NCI-H2029 (cell line): Measurements from ENCODE around the gene NHLRC2.
"Not testable (repeated sequence)": the region's sequence is repeated elsewhere in the genome, so short reads cannot be mapped to it uniquely, and the experiment has no call there.

Source experiments
- DNase-seq: peaks from one replicate; lab custom pipeline; 2025; lab: John Stamatoyannopoulos, UW

The NHLRC2 gene

DNA sequence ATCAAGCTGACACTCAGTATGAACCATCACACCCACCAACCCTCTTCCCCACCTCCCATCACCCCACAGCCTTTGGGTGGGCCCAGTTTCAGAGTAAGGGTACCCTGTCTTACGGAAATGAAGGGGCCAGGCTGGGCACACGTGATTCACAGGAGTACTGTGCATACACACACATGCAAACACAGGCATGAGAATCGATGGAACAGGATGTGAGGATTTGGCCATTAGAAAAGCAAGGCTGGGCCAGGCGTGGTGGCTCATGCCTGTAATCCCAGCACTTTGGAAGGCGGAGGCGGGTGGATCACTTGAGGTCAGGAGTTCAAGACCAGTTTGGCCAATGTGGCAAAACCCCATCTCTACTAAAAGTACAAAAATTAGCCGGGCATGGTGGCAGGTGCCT lies 88.7 kb downstream of the NHLRC2 start:
- DNase-seq, result not testable (repeated sequence)

DNA sequence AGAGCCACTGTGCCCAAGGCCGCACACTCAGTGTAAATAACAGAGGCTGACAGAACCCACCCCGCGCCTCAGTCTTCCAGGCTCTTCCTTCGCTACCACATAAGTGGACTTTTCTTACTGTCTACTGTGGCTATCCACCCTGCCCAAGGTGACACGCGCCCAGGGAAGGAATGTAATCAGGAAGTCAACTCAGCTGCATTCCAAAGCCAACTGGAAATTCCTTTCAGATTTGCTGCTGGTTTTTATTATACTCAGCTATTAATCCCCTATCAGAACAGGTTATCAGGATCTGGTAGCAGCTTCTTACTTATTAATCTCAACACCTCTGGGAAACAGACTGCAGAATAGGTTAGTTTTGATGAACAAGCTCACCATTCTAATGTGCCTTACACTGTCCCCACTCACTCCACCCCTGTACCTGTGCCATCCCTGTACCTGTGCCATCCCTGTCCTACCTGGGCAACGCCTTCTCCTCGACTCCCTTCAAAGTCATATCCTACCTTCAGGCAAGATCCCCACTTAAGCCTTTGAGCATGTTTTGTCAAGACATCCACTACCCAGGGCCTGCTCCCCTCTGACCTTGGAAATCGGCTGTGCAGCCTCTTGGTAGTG lies 90.7 kb downstream of the NHLRC2 start:
- no peak for DNase-seq

- no peak for DNase-seq
These were observed 91.2 kb downstream of the NHLRC2 start for GRCh38 chr10:113945687-113946085.

GRCh38 chr10:113947184-113948041 lies 93.0 kb downstream of the NHLRC2 start:
- no peak for DNase-seq

GRCh38 chr10:113948048-113948447 lies 93.6 kb downstream of the NHLRC2 start:
- DNase-seq, result no peak

GRCh38 chr10:113950268-113950667 lies 95.8 kb downstream of the NHLRC2 start:
- DNase-seq, result no peak

- no peak for DNase-seq
These were observed 99.2 kb downstream of the NHLRC2 start for GRCh38 chr10:113953505-113954272.

GRCh38 chr10:113954409-113954808 lies 99.9 kb downstream of the NHLRC2 start:
- DNase-seq, result no peak

DNA sequence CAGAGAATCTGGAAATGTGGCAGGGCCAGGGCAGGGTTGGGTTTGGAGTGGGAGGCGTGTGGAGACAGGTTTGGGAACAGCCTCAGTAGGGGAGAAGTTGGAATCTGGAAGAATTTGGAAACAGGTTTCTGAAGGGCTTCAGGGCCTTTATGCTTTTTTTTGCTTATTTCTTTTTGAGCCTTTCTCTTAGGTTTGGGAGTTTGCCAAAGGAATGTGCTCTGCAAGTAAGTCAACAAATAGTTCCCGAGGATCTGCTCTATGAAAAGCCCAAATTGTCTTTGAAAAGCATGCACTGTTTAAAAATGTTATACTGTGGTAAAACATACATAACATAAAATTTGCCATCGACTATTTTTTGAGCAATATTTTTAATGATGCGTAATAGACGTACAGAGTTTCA lies 102.6 kb downstream of the NHLRC2 start:
- DNase-seq, result no peak

DNA sequence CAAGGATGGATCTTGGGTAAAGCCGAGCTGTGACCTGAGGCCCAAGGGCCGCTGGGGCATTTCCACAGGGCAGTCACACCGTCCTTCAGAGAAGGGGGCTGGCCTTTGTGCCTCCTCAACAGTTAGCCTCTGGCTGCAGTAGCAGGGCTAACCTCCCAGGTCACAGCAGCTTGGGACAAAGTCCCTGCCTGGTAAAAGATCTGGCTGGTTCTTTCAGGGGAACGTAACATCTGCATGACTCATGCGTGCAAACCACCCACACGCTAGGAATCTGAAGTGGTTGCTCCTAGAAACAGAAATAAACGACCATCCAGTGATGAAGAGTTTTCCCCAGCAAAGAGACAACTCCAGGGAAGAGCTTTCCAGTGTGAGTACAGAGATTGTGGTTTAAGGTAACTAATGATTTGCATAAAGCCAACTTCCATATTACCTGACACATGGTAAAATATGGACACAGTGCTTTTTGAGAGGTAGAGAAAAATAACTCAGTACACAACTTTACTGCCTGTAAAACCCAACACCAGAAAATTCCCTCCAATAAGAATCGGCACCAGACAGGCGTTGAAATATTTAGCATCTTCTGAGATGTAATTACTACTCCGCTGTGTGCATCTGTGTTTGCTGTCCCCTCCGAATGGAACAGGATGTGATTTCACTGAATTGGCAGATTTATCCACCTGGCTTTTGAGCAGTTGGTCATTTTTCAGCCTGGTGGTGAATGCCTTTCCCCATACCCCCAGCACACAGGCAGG lies 104.3 kb downstream of the NHLRC2 start:
- DNase-seq, result peak; percentile 59

- peak; percentile 74 for DNase-seq
These were observed 104.9 kb downstream of the NHLRC2 start for GRCh38 chr10:113959383-113959760.

- peak; percentile 77 for DNase-seq
These were observed 106.2 kb downstream of the NHLRC2 start for GRCh38 chr10:113960617-113961181.

DNA sequence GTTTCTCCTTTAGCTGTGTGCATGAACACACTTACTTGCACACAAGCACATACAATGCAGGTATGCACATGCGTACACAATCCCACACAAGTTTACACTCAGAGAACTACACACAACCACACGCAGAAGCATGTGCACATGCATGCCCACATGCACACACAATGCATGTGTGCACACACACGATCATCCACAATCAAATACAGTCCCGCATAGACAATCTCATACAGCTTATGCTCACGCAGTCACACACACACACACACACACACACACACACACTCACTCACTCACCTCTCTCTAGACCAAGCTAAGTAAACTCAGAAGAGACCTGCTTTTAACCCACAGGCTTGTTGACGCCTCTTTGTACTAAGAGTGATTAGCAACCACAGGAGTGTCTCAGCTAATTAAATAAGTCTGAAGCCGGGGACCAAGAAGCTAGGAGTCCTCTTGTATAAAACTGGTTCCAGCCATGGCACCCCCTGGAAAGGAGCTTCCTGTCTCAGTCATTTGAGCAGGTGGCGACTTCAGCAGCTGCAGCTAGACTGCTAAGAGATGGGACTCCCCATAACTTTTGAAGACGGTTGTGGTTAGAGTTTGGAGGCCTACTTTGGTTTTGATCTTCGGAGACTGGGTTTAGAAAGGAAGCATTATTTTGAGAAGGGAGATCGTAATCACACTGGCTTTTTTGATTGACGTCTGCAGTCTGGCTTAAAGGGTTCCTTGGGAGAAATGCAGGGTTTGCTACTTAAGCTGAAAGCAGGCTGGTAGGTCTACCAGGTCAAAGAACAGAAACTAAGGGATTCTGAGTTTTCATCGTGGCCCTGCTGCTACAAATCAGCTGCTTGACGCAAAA lies 106.9 kb downstream of the NHLRC2 start:
- DNase-seq, result peak; percentile 28

- no peak for DNase-seq
These were observed 110.6 kb downstream of the NHLRC2 start for GRCh38 chr10:113965077-113965476.

- no peak for DNase-seq
These were observed 111.2 kb downstream of the NHLRC2 start for GRCh38 chr10:113965683-113966082.
